ENCODE data around the gene ANKRD55.
"Not testable (repeated sequence)": the region's sequence is repeated elsewhere in the genome, so short reads cannot be mapped to it uniquely, and the experiment has no call there.

The ANKRD55 gene

GRCh38 chr5:56208681-56209080, 24.4 kb downstream of the ANKRD55 start:
- DNase-seq (ENCODE audit: low read depth, low spot score), result no peak

GRCh38 chr5:56207537-56207936, 25.6 kb downstream of the ANKRD55 start:
- DNase-seq (ENCODE audit: low read depth, low spot score), result no peak

GRCh38 chr5:56206126-56206910, 26.8 kb downstream of the ANKRD55 start:
- DNase-seq (ENCODE audit: low read depth, low spot score), result no peak

- DNase-seq (ENCODE audit: low read depth, low spot score), result not testable (repeated sequence)
These were observed 29.2 kb downstream of the ANKRD55 start for GRCh38 chr5:56203936-56204335.

GRCh38 chr5:56202483-56202882, 30.6 kb downstream of the ANKRD55 start:
- no peak for DNase-seq (ENCODE audit: low read depth, low spot score)

GRCh38 chr5:56201762-56202261, 31.3 kb downstream of the ANKRD55 start:
- not testable (repeated sequence) for DNase-seq (ENCODE audit: low read depth, low spot score)

- peak; percentile 87 for DNase-seq (ENCODE audit: low read depth, low spot score)
These were observed 32.0 kb downstream of the ANKRD55 start for GRCh38 chr5:56200971-56201666.

- no peak for DNase-seq (ENCODE audit: low read depth, low spot score)
These were observed 38.1 kb downstream of the ANKRD55 start for GRCh38 chr5:56195016-56195415.

- DNase-seq (ENCODE audit: low read depth, low spot score), result no peak
These were observed 40.9 kb downstream of the ANKRD55 start for GRCh38 chr5:56192246-56192645.

- DNase-seq (ENCODE audit: low read depth, low spot score), result no peak
These were observed 41.5 kb downstream of the ANKRD55 start for GRCh38 chr5:56191656-56192055.

- peak; percentile 40 for DNase-seq (ENCODE audit: low read depth, low spot score)
These were observed 42.6 kb downstream of the ANKRD55 start for GRCh38 chr5:56190497-56190896.

- DNase-seq (ENCODE audit: low read depth, low spot score), result no peak
These were observed 47.3 kb downstream of the ANKRD55 start for GRCh38 chr5:56185768-56186311.

GRCh38 chr5:56183506-56183905, 49.6 kb downstream of the ANKRD55 start:
- peak; percentile 90 for DNase-seq (ENCODE audit: low read depth, low spot score)

GRCh38 chr5:56179442-56179841, 53.7 kb downstream of the ANKRD55 start:
- DNase-seq (ENCODE audit: low read depth, low spot score), result no peak

- no peak for DNase-seq (ENCODE audit: low read depth, low spot score)
These were observed 54.3 kb downstream of the ANKRD55 start for GRCh38 chr5:56178823-56179222.

- no peak for DNase-seq (ENCODE audit: low read depth, low spot score)
These were observed 56.1 kb downstream of the ANKRD55 start for GRCh38 chr5:56176871-56177533.

GRCh38 chr5:56176155-56176798, 56.9 kb downstream of the ANKRD55 start:
- no peak for DNase-seq (ENCODE audit: low read depth, low spot score)

- peak; percentile 76 for DNase-seq (ENCODE audit: low read depth, low spot score)
These were observed 57.6 kb downstream of the ANKRD55 start for GRCh38 chr5:56175488-56175887.

GRCh38 chr5:56175021-56175420, 58.1 kb downstream of the ANKRD55 start:
- DNase-seq (ENCODE audit: low read depth, low spot score), result no peak

- DNase-seq (ENCODE audit: low read depth, low spot score), result peak; percentile 35
These were observed 60.9 kb downstream of the ANKRD55 start for GRCh38 chr5:56172241-56172640.

- DNase-seq (ENCODE audit: low read depth, low spot score), result peak; percentile 95
These were observed 62.6 kb downstream of the ANKRD55 start for GRCh38 chr5:56170557-56170956.

Data from astrocyte of the hippocampus (primary cell).